Measurements from ENCODE around the gene SNX30.

DNA sequence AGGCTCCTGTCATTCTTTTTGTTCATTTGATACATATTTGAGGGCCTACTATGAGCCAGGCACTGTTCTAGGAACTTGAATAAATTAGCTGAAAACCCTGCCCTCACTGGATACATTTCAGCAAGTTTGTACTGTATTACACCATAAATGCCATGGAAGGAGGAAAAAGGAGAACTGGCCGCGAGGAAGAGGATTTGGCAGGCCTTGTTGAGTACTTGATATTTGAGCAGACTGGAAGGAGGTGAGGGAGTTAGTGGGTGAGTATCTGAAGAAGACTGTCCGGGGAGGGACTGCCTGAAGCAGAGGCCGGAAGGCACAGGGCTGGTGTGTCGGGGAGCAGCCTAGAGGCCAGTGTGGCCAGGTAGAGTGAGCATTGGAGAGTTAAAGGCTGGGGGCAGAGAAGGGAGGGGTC is 4.5 kb downstream of the SNX30 start:
- no peak for TF ChIP-seq POLR2A (IDR thresholded peaks at IDR 0.05)
- TF ChIP-seq, protein P1, sequence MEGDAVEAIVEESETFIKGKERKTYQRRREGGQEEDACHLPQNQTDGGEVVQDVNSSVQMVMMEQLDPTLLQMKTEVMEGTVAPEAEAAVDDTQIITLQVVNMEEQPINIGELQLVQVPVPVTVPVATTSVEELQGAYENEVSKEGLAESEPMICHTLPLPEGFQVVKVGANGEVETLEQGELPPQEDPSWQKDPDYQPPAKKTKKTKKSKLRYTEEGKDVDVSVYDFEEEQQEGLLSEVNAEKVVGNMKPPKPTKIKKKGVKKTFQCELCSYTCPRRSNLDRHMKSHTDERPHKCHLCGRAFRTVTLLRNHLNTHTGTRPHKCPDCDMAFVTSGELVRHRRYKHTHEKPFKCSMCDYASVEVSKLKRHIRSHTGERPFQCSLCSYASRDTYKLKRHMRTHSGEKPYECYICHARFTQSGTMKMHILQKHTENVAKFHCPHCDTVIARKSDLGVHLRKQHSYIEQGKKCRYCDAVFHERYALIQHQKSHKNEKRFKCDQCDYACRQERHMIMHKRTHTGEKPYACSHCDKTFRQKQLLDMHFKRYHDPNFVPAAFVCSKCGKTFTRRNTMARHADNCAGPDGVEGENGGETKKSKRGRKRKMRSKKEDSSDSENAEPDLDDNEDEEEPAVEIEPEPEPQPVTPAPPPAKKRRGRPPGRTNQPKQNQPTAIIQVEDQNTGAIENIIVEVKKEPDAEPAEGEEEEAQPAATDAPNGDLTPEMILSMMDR (IDR thresholded peaks at IDR 0.05) = no peak

Data from Peyer's patch (tissue), 4 donors.